K562 (cell line): ENCODE data around the gene BCL2L13. TPM values are rescaled to one million over a fixed set of nuclear protein-coding genes. Genes with fewer than 3 reads are reported as not detected.
A peak's percentile ranks its signal among the peaks of the same experiment; 100 is the strongest.

ENCODE experiments used
- CAMTA2 ChIP-seq: fragments of 250-450 bp; sonication (Bioruptor Pico); conservative IDR thresholded peaks from 2 replicates; pipeline ENCODE4 v1.5.1; 2022
- CBFB ChIP-seq: sonication (generic); formaldehyde crosslinking; IDR thresholded peaks from 2 replicates; pipeline ENCODE4 v1.4.0; 2020; ENCODE audit warnings: mild to moderate bottlenecking, missing genetic modification reagents
- DEAF1 ChIP-seq: fragments of 450-650 bp; formaldehyde crosslinking; IDR thresholded peaks from 2 replicates; pipeline ENCODE4 v1.4.0; 2020; ENCODE audit warnings: mild to moderate bottlenecking, moderate library complexity
- EHMT2 ChIP-seq: fragments of 450-650 bp; IDR thresholded peaks from 2 replicates; pipeline ENCODE4 v1.6.1; 2018; ENCODE audit warnings: antibody characterized with exemption
- FOXJ2 ChIP-seq: fragments of 200-800 bp; sonication (Bioruptor generic); IDR thresholded peaks from 2 replicates; pipeline ENCODE4 v1.6.1; 2016; ENCODE audit warnings: missing genetic modification characterization, missing compliant biosample characterization
- GABPB1 ChIP-seq: sonication (generic); formaldehyde crosslinking; IDR thresholded peaks from 2 replicates; pipeline ENCODE4 v1.8.0; 2022; ENCODE audit warnings: mild to moderate bottlenecking, missing genetic modification reagents
- KDM1A ChIP-seq, 2 experiments: fragments of 450-650 bp; IDR thresholded peaks; 2 replicates each; pipeline ENCODE4 v1.6.1; 2016; ENCODE audit warnings: mild to moderate bottlenecking in 2 of 2
- KDM4B ChIP-seq, 2 experiments: fragments of 450-650 bp in 1 of 2; sonication (generic) in 1 of 2; IDR thresholded peaks; 2 replicates each; pipeline ENCODE4 v1.6.1; 2016 to 2017; ENCODE audit warnings: borderline replicate concordance in 2 of 2, antibody characterized with exemption in 1 of 2, low read depth in 1 of 2, mild to moderate bottlenecking in 1 of 2
- NFATC3 ChIP-seq: fragments of 450-650 bp; IDR thresholded peaks from 2 replicates; pipeline ENCODE4 v1.6.1; 2017; ENCODE audit warnings: mild to moderate bottlenecking
- NRF1 ChIP-seq, 2 experiments: fragments of 450-650 bp; IDR thresholded peaks in 1 of 2; conservative IDR thresholded peaks in 1 of 2; 2 replicates each; pipeline ENCODE4 v1.6.1; 2014; ENCODE audit warnings: mild to moderate bottlenecking in 2 of 2
- PURB ChIP-seq: sonication (generic); formaldehyde crosslinking; IDR thresholded peaks from 2 replicates; pipeline ENCODE4 v1.9.0; 2021; ENCODE audit warnings: low read depth, mild to moderate bottlenecking, missing genetic modification reagents
- RBM25 ChIP-seq: fragments of 200-400 bp; formaldehyde crosslinking; IDR thresholded peaks from 2 replicates; pipeline ENCODE4 v1.6.1; 2018; ENCODE audit warnings: low read length, low read depth, moderate library complexity; ENCODE audit not compliant: severe bottlenecking
- THRAP3 ChIP-seq: fragments of 450-650 bp; IDR thresholded peaks from 2 replicates; pipeline ENCODE4 v1.6.1; 2016; ENCODE audit warnings: mild to moderate bottlenecking, inconsistent platforms, borderline replicate concordance
- TSC22D4 ChIP-seq: fragments of 450-650 bp; IDR thresholded peaks from 2 replicates; pipeline ENCODE4 v1.6.1; 2016; ENCODE audit warnings: missing genetic modification characterization, missing biosample characterization, control low read depth
- polyA plus RNA-seq, 8 experiments: library from polyadenylated mRNA; depleted of rRNA in 4 of 8; stranded (reverse) in 5 of 8; unstranded in 3 of 8; fragments of >200 nt; fragmentation: Nextera tagmentation in 2 of 8; fragmentation: Illumina TruSeq in 1 of 8; extraction: Ambion mirVana in 2 of 8; extraction: Trizol in 1 of 8; gene quantifications; 2 replicates each; pipeline versions ENCODE4 v1.2.1 to v1.2.3, GENCODE V29; 2011 to 2014; ENCODE audit warnings: inconsistent platforms in 1 of 8, missing spikeins in 1 of 8
- total RNA-seq, 7 experiments: library from RNA; depleted of rRNA in 6 of 7; stranded (reverse); fragments of >200 nt in 6 of 7; fragmentation: Illumina TruSeq in 2 of 7; extraction: Trizol in 2 of 7; gene quantifications; 2 replicates each; pipeline versions ENCODE4 v1.2.1 to v1.2.3, GENCODE V29; 2011 to 2021; ENCODE audit warnings: low replicate concordance in 1 of 7
- TF ChIP-seq, protein P1 (sequence below): fragments of 450-650 bp; IDR thresholded peaks from 2 replicates; pipeline ENCODE4 v1.7.0; 2016; ENCODE audit warnings: borderline replicate concordance
- TF ChIP-seq, protein P2 (sequence below), 2 experiments: fragments of 450-650 bp in 1 of 2; IDR thresholded peaks; 2 replicates each; pipeline ENCODE4 v1.6.1; 2011 to 2017; ENCODE audit warnings: low read depth in 2 of 2, antibody characterized with exemption in 1 of 2, borderline replicate concordance in 1 of 2, low read length in 1 of 2, mild to moderate bottlenecking in 1 of 2, mixed read lengths in 1 of 2; ENCODE audit not compliant: control insufficient read depth in 1 of 2
- TF ChIP-seq, protein P3 (sequence below): sonication (generic); formaldehyde crosslinking; IDR thresholded peaks from 2 replicates; pipeline ENCODE4 v1.8.0; 2022; ENCODE audit warnings: mild to moderate bottlenecking, missing genetic modification reagents

The BCL2L13 gene
- total and polyA plus RNA-seq, 9 of the 15 experiments (the other 6 are each of a cell fraction or from before 2014, with no cell fraction given) = 41.5 to 63.4 (median 56.5) TPM

DNA sequence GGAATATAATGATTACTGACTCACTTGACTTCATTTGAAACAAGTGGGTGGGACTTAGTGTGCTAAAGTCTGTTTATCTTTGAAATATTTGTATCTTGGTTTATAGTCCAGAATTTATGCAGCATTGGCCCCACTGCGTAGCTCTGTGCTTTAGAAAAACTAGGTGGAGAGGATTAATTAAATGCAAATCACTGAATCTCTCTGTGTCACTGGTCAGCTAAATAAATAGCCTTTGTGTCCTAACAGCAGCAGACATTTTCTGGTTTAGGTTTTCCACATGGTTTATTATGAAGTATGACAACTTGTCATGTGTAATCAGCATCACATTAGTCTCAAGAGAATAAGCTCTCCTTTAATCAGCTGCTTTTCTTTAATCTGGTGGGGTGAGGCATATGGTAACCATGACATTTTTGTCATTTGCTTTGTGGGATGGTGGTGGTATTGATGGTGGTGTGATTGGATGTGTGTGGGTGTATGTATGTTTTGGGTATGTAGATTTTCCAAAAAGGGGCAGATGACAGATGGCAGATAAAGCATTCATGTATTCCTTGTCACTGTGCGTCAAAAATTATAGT lies 33.9 kb downstream of the BCL2L13 start (continued):
- no peak for TF ChIP-seq KDM4B (IDR thresholded peaks at IDR 0.05; ENCODE audit: borderline replicate concordance in 2 of 2, low read depth in 1 of 2)
- TF ChIP-seq PURB (CRISPR knock-in tag) = no peak
- TF ChIP-seq, protein P1, sequence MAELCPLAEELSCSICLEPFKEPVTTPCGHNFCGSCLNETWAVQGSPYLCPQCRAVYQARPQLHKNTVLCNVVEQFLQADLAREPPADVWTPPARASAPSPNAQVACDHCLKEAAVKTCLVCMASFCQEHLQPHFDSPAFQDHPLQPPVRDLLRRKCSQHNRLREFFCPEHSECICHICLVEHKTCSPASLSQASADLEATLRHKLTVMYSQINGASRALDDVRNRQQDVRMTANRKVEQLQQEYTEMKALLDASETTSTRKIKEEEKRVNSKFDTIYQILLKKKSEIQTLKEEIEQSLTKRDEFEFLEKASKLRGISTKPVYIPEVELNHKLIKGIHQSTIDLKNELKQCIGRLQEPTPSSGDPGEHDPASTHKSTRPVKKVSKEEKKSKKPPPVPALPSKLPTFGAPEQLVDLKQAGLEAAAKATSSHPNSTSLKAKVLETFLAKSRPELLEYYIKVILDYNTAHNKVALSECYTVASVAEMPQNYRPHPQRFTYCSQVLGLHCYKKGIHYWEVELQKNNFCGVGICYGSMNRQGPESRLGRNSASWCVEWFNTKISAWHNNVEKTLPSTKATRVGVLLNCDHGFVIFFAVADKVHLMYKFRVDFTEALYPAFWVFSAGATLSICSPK = no peak
- TF ChIP-seq TSC22D4 (tag) = peak; percentile 56; the same call in 1 of the 2 replicates
- no peak for TF ChIP-seq DEAF1 (CRISPR knock-in tag)
- peak; percentile 68; the same call in 1 of the 2 replicates for TF ChIP-seq EHMT2
- TF ChIP-seq KDM1A (IDR thresholded peaks at IDR 0.05) = 0 out of 4 replicates have a peak, but pooled peaks of 1 of the 2 experiments have one; percentile 25
- TF ChIP-seq CBFB (CRISPR knock-in tag) = no peak
- no peak for TF ChIP-seq NRF1 (conservative IDR thresholded peaks at IDR 0.05 in 1 of 2, IDR thresholded peaks at IDR 0.05 in 1 of 2)
- no peak for TF ChIP-seq FOXJ2 (tag)
- no peak for TF ChIP-seq NFATC3
- TF ChIP-seq THRAP3 = 0 out of 2 replicates have a peak, but pooled peaks have one; percentile 43
- no peak for TF ChIP-seq GABPB1
- TF ChIP-seq RBM25 = no peak
- TF ChIP-seq CAMTA2 (CRISPR knock-in tag) = no peak
- TF ChIP-seq, protein P2, sequence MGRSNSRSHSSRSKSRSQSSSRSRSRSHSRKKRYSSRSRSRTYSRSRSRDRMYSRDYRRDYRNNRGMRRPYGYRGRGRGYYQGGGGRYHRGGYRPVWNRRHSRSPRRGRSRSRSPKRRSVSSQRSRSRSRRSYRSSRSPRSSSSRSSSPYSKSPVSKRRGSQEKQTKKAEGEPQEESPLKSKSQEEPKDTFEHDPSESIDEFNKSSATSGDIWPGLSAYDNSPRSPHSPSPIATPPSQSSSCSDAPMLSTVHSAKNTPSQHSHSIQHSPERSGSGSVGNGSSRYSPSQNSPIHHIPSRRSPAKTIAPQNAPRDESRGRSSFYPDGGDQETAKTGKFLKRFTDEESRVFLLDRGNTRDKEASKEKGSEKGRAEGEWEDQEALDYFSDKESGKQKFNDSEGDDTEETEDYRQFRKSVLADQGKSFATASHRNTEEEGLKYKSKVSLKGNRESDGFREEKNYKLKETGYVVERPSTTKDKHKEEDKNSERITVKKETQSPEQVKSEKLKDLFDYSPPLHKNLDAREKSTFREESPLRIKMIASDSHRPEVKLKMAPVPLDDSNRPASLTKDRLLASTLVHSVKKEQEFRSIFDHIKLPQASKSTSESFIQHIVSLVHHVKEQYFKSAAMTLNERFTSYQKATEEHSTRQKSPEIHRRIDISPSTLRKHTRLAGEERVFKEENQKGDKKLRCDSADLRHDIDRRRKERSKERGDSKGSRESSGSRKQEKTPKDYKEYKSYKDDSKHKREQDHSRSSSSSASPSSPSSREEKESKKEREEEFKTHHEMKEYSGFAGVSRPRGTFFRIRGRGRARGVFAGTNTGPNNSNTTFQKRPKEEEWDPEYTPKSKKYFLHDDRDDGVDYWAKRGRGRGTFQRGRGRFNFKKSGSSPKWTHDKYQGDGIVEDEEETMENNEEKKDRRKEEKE (IDR thresholded peaks at IDR 0.05; ENCODE audit: borderline replicate concordance in 1 of 2, control insufficient read depth in 1 of 2, low read depth in 2 of 2, low read length in 1 of 2) = no peak
- TF ChIP-seq, protein P3, sequence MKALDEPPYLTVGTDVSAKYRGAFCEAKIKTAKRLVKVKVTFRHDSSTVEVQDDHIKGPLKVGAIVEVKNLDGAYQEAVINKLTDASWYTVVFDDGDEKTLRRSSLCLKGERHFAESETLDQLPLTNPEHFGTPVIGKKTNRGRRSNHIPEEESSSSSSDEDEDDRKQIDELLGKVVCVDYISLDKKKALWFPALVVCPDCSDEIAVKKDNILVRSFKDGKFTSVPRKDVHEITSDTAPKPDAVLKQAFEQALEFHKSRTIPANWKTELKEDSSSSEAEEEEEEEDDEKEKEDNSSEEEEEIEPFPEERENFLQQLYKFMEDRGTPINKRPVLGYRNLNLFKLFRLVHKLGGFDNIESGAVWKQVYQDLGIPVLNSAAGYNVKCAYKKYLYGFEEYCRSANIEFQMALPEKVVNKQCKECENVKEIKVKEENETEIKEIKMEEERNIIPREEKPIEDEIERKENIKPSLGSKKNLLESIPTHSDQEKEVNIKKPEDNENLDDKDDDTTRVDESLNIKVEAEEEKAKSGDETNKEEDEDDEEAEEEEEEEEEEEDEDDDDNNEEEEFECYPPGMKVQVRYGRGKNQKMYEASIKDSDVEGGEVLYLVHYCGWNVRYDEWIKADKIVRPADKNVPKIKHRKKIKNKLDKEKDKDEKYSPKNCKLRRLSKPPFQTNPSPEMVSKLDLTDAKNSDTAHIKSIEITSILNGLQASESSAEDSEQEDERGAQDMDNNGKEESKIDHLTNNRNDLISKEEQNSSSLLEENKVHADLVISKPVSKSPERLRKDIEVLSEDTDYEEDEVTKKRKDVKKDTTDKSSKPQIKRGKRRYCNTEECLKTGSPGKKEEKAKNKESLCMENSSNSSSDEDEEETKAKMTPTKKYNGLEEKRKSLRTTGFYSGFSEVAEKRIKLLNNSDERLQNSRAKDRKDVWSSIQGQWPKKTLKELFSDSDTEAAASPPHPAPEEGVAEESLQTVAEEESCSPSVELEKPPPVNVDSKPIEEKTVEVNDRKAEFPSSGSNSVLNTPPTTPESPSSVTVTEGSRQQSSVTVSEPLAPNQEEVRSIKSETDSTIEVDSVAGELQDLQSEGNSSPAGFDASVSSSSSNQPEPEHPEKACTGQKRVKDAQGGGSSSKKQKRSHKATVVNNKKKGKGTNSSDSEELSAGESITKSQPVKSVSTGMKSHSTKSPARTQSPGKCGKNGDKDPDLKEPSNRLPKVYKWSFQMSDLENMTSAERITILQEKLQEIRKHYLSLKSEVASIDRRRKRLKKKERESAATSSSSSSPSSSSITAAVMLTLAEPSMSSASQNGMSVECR (CRISPR knock-in tag) = no peak
